DMS53 (cell line): Measurements from ENCODE around the gene CNN2.

Source experiments
- DNase-seq: peaks from one replicate; lab custom pipeline; 2025; lab: John Stamatoyannopoulos, UW

Gene CNN2

GRCh38 chr19:1081301-1082164, 55.1 kb downstream of the CNN2 start:
- DNase-seq = peak; percentile 84

- DNase-seq = peak; percentile 97
These were observed 55.9 kb downstream of the CNN2 start for GRCh38 chr19:1082165-1082927.

GRCh38 chr19:1082928-1083816, 56.8 kb downstream of the CNN2 start:
- DNase-seq = peak; percentile 67

- peak; percentile 88 for DNase-seq
These were observed 57.8 kb downstream of the CNN2 start for GRCh38 chr19:1084024-1084868.

- DNase-seq = no peak
These were observed 58.7 kb downstream of the CNN2 start for GRCh38 chr19:1085053-1085658.

GRCh38 chr19:1085676-1086442, 59.5 kb downstream of the CNN2 start:
- DNase-seq = no peak

- no peak for DNase-seq
These were observed 60.2 kb downstream of the CNN2 start for GRCh38 chr19:1086613-1087012.

- DNase-seq = peak; percentile 50
These were observed 61.5 kb downstream of the CNN2 start for GRCh38 chr19:1087813-1088415.

- DNase-seq = no peak
These were observed 62.1 kb downstream of the CNN2 start for GRCh38 chr19:1088416-1089010.
